NB4 (cell line): ENCODE results near the gene IGF1R.

Experiments used
- DNase-seq: peaks from one replicate; pipeline ENCODE4 v3.0.0; 2010; ENCODE audit warnings: low read depth
- H3K4me3 ChIP-seq: one replicate; pipeline ENCODE4 v1.5.1; 2011; ENCODE audit warnings: mild to moderate bottlenecking, low read depth, low read length, moderate library complexity
- CTCF ChIP-seq: IDR thresholded peaks from one replicate; pipeline ENCODE4 v1.5.1; 2012; ENCODE audit warnings: low read depth, low read length
- MYC ChIP-seq: IDR thresholded peaks from 2 replicates; pipeline ENCODE4 v1.6.1; 2011; ENCODE audit warnings: low read depth, low read length
- POLR2A ChIP-seq: IDR thresholded peaks from 2 replicates; pipeline ENCODE4 v1.6.1; 2011; ENCODE audit warnings: mild to moderate bottlenecking; ENCODE audit not compliant: insufficient read length; ENCODE audit errors: extremely low read depth
- TF ChIP-seq, protein P1 (sequence below): IDR thresholded peaks from 2 replicates; pipeline ENCODE4 v1.6.1; 2011; ENCODE audit warnings: low read depth, low read length

The IGF1R gene

DNA sequence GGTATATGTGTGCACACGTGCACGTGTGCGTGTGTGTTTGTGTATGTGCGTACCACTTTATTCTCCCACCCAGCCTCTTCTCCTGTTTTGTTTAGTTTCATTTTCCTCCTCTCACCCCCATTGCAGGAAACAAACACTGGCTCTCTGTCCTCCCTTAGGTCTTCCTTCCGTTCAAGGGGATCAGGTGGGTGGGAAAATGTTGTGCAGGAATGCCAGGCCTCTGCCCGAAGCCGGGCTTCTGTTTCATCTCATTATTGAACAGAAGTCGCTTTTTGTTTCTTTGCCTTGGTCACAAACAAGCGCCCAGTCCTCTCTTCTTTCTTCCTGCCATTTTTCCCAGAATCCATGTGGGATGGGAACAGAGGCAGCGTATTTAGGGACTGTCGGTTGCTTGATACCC, 69.6 kb downstream of the IGF1R start:
- DNase-seq, result no peak
- no peak for TF ChIP-seq MYC
- no peak for TF ChIP-seq POLR2A
- TF ChIP-seq, protein P1, sequence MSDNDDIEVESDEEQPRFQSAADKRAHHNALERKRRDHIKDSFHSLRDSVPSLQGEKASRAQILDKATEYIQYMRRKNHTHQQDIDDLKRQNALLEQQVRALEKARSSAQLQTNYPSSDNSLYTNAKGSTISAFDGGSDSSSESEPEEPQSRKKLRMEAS, result no peak
- TF ChIP-seq CTCF, result no peak
- no peak overlapping the region for H3K4me3 ChIP-seq

- DNase-seq, result no peak
- TF ChIP-seq POLR2A, result no peak
- no peak for TF ChIP-seq MYC
- TF ChIP-seq, protein P1, result no peak
- TF ChIP-seq CTCF, result no peak
- no peak overlapping the region for H3K4me3 ChIP-seq
Measured at GRCh38 chr15:98718426-98719136, 70.2 kb downstream of the IGF1R start.

GRCh38 chr15:98719137-98719740, 70.9 kb downstream of the IGF1R start:
- no peak for DNase-seq
- TF ChIP-seq MYC (no peak), POLR2A (no peak), CTCF (no peak)
- TF ChIP-seq, protein P1, result no peak
- H3K4me3 ChIP-seq, result no peak overlapping the region

DNA sequence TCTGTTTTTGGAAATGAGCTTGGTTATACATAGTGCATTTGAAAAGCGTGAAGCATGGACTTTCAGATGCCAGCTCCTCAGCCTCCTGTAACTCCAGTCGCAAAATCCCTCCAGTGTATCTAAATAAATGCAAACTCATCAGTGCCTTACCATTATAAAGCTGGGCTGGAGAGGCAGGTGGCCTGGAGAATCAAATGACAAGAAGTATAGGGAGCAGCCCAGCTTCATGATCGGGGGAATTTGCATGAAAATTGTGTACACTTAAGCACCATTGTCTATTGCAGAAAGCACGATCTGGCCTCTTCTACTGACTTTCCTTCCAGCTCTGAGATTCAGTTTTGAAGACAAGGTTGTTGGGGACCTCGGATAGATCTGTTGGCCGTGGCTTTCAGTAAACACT, 71.7 kb downstream of the IGF1R start:
- no peak for DNase-seq
- no peak overlapping the region for H3K4me3 ChIP-seq
- TF ChIP-seq CTCF, result no peak
- TF ChIP-seq MYC, result no peak
- TF ChIP-seq, protein P1, result no peak
- no peak for TF ChIP-seq POLR2A

GRCh38 chr15:98720577-98721565, 72.5 kb downstream of the IGF1R start:
- H3K4me3 ChIP-seq, result no peak overlapping the region
- TF ChIP-seq POLR2A (no peak), MYC (no peak), CTCF (no peak)
- TF ChIP-seq, protein P1, result no peak
- DNase-seq, result no peak
